OCI-LY7 (cell line): ENCODE results near the gene MYOZ2.

Experiments
- EZH2phosphoT487 ChIP-seq: fragments of 200-600 bp; sonication (generic); IDR thresholded peaks from 2 replicates; pipeline ENCODE4 v1.6.1; 2018; ENCODE audit warnings: low read depth, borderline replicate concordance, mild to moderate bottlenecking, mixed run types, antibody characterized with exemption, low read length, moderate library complexity, mixed read lengths
- TF ChIP-seq, protein P1 (sequence below): fragments of 200-600 bp; sonication (generic); conservative IDR thresholded peaks from 2 replicates; pipeline ENCODE4 v1.5.1; 2014; ENCODE audit warnings: mild to moderate bottlenecking, antibody characterized with exemption, low read length, moderate library complexity, mixed read lengths

DNA sequence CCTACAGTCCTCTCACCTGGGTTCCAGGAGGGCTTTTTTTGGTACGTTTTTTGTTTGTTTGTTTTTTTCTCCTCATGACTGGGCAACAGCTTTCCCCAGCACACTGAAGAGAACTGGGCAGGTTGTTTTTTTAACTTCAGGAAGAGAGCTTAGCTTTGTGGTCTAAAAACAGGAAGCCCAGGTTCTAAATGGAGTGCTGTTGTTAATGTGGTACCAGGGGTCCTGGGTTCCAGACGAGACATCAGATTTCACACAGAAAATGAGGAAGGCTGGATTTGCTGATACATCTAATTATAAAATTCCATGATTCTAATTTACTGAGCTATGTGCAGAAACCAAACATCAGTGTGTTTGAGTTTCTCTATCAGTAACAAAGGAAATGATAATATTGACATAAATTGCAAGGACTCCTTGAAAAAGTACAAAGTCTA is 4.2 kb downstream of the MYOZ2 start:
- TF ChIP-seq, protein P1, sequence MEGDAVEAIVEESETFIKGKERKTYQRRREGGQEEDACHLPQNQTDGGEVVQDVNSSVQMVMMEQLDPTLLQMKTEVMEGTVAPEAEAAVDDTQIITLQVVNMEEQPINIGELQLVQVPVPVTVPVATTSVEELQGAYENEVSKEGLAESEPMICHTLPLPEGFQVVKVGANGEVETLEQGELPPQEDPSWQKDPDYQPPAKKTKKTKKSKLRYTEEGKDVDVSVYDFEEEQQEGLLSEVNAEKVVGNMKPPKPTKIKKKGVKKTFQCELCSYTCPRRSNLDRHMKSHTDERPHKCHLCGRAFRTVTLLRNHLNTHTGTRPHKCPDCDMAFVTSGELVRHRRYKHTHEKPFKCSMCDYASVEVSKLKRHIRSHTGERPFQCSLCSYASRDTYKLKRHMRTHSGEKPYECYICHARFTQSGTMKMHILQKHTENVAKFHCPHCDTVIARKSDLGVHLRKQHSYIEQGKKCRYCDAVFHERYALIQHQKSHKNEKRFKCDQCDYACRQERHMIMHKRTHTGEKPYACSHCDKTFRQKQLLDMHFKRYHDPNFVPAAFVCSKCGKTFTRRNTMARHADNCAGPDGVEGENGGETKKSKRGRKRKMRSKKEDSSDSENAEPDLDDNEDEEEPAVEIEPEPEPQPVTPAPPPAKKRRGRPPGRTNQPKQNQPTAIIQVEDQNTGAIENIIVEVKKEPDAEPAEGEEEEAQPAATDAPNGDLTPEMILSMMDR, result no peak
- TF ChIP-seq EZH2phosphoT487, result no peak
